Tongue (tissue), 2 donors: Measurements from ENCODE around the gene WDR27. TPM values are rescaled to one million over a fixed set of nuclear protein-coding genes. Genes with fewer than 3 reads are reported as not detected.
"Not testable (repeated sequence)": the region's sequence is repeated elsewhere in the genome, so short reads cannot be mapped to it uniquely, and the experiment has no call there.

Experiments
- DNase-seq: peaks from one replicate; pipeline ENCODE4 v3.0.0-alpha.2; 2015
- total RNA-seq: library from RNA; depleted of rRNA; stranded (reverse); fragments of >200 nt; gene quantifications from one replicate; pipeline ENCODE4 v1.2.3, GENCODE V29; 2014

Gene WDR27
- total RNA-seq, 1 donor from 2014 or later: 43.6 TPM

DNA sequence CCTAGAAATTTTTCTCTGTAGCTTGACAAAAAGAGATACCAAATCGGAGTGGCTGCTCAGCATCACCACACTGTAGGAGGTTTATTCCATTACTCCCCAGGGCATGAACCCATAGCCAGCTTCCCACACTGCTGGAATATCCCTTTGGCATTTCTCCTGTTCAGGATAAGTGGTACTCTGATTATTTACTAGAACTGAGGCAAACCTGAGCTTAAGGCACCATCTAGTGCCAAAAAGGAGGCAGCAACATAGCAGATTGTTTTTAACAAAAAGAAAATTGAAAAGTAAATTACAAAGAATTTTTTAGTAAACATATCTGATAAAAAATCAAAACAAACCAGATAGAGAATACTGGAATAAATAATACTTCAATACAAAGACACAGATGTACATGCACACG, 181.7 kb downstream of the WDR27 start:
- no peak for DNase-seq

DNA sequence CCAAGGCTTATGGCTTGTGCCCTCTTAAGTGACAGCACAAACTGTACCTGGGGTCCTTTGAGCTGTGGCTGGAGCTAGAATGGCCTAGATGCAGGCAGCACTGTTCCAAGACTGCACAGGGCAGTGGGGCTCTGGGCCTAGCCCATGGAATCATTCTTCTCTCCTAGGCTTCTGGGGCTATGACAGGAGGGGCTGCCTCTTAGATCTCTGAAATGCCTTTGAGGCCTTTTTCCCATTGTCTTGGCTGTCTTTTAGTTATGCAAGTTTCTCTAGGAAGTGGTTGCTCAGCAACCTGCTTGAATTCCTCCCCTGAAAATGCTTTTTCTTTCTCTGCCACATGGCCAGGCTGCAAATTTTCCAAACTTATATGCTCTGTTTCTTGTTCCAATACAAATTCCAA, 183.4 kb downstream of the WDR27 start:
- DNase-seq: no peak

DNA sequence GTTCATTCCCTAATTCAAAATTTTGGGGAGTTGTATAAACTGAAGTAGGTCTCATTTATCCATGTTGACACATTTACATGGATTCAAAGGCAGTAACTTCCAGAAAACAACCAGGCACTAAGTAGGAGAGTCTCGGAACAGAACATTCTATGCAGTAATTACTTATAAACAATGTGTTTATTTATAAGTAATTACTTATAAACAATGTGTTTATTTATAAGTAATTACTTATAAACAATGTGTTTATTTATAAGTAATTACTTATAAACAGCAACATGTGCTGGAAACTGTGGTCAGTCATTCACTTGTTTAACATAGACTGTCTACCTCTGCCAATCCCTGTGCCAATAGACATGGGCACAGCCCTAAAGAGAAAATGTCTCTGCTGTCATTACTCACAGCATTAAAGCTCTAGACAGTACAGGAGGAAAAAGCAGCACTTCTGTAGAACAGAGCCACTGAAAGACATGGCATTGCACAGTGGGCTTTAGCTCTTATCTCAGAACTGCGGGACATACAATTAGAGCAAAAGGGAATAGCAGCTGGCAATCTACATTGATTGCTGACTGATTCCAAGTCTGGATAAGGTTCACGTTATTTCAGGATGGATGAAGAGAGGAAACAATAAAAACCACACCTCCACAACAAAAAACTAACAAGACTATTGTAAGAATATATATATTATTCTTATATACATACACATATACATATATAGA, 188.2 kb downstream of the WDR27 start:
- no peak for DNase-seq

DNA sequence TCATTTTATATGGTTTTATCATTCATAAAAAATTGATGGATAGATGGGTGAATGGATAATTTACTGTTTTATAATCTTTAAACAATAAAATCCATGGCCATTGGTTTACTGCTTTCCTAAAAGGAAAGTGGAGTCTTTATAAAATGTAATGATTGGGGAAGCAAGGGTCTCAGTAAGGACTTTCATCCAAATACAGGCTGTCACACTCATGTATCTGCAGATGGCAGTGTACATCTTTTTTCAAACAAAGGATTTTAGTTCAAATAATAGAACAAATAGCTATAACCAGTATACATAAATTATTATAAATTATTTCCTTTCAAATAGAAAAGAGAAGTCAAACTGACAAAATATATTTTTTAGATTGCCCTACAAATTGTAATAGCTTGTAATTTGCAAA, 190.0 kb downstream of the WDR27 start:
- not testable (repeated sequence) for DNase-seq

DNA sequence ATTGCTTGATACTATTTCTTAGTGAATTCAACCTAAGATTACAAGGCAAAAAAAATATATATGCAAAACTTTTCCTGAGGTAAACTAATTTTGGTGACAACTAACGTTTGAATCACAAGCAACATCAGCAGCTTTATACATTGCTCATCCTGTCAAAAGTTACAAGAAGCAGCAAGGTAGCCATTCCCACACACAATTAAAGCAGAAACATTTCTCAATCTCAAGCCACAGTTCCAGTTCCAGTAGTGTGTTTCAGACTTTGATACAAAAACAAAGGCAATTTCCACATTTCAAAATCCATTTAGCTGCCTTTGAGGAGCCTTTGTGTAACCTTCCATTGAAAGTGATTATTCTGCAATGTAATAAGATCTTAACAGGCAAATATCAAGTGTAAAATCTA, 191.0 kb downstream of the WDR27 start:
- DNase-seq: no peak

DNA sequence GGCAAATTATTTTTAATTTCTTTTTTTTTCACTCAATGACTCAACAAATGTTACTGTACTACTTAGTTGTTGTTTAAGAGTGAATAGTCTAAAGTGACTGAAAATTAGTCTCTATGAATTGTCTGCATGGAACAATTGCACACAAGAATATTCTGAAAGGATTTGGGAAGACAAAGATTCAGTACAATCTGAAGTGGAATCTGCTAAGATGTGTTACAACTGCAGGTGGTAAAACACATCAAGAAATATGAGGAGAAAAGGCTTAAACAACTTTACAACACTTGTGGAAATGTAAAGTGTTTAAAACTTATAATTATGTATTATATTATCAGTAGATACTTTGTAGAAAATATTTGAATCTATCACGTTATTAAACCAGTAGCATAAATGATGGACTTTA, 193.4 kb downstream of the WDR27 start:
- no peak for DNase-seq

DNA sequence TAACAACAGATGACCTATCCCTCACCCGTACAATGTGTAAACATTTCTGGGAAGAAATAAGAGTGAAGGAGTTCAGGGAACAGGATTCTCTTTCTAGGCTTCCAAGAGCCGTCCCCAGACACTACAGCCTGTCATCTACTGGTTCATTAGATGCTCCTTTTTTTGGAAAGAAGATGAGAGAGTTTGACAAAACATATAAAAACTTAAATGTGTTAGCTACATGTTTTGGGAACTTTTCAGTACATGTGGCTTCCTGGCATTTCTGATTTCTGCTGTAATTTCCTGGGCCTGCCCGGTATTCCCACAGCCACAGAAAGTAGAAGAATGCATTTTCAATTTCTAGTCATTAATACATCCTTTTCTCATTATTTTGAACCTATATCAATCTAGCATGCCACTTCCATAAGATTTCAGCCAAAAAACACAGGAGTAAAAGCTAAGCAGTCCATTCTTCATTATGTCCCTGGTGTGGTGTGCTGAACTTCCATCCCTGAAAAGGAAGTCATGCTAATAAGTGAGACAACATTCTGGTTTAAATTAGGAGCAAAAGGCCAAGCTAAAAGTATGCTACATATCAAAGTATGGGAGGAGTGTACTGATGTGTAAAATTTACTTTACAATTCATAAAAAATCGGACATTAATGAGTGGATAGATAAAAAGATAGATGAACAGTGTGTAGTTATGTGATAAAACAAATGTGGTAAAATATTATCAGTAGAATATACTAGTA, 198.2 kb downstream of the WDR27 start:
- peak; percentile 43 for DNase-seq

DNA sequence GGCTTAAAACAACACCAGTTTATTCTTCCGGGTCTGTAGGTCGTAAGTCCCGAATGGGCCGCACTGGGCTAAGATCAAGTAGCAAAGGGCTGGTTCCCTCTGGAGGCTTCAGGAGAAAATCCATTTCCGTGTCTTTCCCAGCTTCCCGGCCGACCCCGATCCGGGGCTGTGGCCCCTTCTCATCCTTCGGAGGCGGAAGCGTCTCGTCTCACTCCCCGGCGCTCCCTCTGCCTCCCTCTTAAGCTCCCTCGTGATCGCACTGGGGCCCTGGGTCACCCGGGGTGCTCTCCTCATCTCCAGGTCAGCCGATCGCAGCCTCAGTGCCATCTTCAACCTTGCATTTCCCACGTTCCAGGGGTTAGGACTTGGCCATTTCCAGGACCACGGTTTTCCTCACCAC, 199.4 kb downstream of the WDR27 start:
- DNase-seq: no peak

DNA sequence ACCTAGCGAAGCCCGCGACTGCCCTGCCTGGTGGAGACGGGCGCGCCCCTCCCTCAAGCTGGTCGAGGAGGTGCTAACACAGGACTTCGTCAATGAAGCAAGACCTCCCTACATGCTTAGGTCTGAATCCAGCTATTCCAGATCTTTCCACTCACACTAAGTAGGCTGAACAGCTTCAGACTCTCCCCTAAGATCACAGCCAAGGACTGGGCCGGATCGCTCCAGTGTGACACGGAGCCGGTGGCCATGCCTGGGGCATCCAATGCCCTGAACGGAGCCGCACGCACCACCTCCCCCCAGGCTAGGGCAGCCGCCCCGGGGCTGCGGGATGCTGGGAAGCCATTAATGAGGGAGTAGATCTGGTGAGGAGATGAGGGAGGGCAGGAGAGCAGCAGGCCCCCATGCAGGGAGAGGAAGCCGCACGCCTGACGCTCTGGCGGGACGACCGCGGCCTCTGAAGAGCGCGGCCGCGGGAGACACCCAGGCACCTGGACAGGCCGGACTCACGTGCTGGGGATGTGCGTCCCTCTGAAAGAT, 200.0 kb downstream of the WDR27 start:
- no peak for DNase-seq

DNA sequence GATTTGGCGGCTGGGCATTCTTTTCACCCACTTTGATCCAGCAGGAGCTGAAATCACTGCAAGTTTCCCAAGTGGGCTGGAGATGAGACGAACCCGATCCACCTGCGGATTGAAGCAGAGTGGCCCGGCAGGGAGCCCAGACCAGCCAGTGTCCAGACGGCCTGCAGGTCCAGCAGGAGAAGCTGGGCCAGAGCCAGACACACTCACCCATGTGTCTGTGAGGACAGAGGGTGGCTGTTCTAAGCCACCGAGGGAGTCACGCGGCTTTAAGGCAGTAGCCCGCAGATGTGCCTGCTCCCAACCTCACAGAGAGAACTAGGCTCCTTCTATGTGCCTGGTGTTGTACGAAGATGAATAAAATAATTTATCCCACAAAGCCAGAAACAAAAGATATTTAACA, 200.7 kb downstream of the WDR27 start:
- DNase-seq: no peak

DNA sequence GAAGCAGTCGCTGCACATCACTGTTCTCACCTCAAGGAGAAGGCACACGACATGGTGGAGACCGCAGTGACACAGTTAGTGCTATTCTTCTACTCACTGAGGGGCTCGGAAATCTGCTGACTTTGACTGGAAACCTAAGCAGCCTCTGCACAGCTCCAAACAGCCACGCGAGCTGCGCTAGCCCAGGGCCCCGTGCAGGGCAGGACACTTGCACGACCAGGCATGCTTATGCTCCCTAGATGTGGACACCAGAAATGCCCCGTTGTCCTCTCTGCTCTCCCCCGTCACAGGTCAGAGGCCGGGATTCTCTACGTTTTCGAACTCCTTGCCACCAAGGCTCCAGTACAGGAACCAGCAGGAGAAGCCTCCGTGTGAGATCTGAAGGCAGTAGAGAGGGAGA, 201.1 kb downstream of the WDR27 start:
- DNase-seq: no peak

DNA sequence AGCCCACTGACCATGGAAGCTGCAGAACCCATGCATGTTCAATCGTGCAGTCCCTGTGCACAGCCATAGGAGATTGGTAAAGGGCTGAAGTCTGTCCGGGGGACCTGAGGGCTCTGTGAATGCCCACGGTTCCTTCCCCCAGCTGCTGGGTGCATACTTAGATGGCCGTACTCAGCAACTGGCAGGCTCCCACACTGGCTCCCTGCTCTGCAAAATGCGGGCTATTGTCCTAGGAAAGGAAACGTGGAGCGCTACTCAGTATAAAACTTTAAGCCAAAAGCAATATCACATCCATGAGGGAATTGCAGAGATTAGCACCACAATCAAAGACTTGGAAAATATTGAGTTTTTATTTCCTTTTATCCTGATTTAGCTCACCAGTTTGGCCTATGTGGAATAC, 202.0 kb downstream of the WDR27 start:
- DNase-seq: peak; percentile 19

DNA sequence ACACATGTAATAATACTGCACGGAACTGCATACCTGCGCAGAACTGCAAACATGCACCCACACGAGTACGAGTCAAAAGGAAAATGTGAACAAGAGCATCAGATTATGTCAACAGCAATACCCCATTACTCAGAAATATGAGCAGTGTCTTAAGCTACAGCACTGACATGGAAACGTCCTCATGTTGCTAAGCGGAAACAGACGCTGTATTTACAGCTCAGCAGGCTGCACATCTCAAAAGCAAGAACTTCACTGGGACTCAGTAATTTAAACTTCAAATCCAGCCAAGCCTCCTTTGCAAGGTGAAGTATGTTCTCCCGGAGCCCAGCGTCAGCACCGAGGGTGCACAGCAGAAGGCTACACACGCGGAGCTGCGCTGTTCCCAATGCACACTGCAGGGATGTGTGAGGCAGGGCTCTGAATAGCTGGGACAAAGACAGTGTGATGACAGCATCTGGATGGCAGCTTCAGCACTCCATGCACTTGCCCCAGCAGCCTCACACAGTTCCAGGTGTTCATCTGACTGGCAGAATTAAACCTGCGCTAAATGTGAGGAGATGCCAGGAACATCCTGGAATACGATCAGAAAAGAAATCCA, 202.8 kb downstream of the WDR27 start:
- peak; percentile 18 for DNase-seq

DNA sequence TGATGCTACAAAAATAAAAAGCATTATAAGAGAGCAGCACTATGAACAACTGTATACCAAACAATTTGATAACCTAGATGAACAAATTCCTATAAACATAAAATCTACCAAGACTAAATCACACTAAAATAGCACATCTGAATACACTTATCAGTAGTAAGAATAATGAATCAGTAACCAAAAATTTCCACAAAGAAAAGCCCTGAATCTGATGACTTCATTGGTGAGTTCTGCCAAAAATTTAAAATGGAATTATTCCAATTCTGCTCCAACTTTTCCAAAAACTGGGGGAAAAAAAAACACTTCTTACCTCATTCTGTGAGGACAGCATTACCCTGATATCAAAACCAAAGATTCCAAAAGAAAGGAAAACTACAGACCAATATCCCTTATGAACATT, 206.2 kb downstream of the WDR27 start:
- no peak for DNase-seq

DNA sequence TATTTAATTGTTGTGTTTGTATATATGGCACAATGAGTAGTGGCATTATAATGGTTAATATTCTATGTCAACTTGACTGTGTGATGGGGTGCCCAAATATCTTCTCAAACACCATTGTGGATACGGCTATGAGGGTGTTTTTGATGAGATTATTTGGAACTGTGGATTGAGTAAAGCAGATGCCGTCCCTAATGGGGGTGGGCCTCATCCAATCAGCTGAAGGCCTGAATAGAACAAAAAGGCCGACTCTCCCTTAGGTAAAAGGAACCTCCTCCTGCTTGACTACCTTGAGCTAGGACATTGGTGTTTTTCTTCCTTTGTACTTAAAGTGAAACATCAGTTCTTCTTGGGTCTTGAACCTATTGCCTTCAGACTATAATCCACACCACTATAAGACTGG, 207.8 kb downstream of the WDR27 start:
- no peak for DNase-seq

DNA sequence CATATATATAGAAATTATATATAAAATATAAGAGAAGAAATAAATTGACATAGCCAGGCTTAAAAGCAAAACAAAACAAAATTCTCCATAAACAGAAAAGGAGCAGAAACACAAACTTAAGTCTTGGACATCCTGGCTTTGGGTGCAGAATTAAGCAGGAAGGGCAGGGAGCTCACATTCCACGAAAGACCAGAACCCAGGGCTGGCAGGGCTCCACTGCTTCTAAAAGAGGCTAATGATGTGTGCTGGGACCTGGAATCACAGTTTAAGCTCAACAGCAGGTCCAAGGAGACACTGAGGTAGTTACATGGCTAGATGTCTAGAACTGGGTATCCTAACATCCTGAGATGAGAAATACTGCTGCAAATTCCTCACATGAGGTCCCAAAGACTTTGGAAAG, 210.3 kb downstream of the WDR27 start:
- no peak for DNase-seq

DNA sequence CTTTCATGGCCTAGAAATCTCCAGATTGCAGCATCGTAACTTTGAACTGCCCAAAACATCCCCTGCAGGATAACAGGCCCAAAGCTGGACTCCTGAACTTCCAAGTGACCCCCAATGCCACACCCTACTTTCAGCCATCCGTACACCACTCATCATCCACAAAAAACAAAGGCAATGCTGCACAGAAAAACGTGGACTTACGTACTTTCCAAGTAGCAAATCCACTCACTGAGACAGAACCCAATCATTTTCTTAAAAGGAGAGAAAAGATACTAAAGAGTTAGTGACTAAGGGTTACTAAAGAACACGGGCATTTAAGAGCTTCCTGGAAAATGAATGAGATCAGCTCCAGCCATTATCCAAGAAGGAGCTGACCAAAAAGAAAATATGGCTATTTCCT, 211.0 kb downstream of the WDR27 start:
- DNase-seq: peak; percentile 10

DNA sequence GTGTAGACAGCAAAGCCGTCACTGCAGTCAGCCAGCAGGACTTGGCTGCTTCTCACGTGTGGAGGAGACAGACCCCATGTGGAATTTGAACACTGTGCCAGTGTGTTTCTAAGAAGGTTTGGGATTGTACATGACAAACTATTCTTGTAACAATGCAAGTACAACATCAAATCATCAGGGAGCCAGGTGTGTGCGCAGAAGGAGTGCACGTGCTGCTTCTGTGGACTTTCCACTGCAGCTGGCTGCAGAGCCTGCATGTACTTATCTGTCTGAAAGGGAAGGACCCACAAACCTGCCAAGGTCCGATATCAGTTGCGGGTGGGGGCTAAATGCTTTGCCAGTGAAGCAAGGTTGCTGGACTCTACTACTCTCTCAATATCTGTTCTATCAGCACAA, 211.6 kb downstream of the WDR27 start:
- no peak for DNase-seq

DNA sequence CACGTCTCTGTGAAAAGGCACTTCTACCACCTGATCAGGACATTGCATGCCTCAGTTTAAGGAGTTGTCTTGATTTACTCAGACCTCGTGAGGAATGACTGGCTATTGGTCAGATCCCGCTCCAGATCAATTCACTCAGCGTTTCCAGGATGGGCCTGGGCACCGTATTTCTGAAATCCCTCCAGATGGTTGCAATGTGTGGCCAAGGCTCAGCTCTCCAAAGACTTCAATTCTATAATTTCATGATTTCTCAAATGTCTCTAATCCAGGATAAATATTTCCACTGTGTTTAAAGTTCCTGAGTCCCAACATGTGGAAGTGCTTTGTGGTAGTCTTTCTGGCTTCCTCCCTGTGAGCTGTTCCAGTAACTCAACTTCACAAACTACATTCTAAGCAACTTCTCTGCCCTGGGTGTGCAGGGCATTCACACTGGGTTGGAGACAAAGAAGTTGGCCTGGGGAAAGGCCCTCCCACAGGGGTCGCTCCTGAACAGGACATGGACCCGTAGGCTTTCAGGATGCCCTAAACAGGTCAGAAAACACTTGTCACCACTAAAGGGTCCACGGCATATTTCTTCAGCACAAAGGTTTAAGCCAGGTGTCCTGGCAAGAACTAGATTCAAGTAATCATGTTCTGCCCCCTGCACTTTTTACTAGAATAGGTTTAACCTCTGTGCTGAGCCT, 212.1 kb downstream of the WDR27 start:
- DNase-seq: peak; percentile 82

DNA sequence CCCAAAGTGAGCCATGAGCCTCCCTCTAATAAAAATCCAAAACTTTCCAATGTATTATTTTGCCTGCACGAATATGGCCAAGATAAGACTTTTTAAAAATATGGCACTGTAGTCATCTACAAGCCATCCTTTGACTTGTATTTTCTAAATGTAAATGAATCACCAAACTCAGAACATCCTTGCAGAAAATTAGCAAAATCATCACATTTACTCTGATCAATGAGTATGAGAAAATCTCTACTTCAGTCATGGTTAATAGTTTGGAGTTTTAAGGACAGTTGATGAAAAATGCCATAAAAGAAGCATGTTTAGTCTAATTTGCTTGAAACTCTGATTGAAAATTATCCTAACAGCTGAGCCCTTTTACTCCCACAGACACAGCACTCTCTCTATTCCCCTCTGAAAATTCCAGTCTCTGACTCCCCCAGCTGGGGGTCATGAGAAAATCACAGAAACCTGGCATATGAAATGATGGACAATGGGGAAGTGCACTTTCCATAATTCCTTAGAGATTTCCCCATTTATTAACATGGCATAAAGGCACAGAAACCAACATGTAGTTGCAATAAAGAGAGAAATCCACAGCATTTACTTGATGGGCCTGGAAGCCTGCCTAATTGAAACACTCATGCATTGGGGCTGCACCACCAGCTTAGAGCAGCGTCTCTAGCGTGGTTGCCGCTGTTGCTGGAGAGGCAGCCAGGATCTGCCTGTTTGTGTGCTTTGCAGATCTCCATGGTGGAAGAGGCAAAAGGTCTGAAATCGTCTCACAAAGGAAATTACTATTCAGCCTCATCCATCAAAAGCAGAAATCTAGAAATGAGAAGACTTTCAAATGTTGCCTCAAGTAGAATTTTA, 214.0 kb downstream of the WDR27 start:
- peak; percentile 72 for DNase-seq

DNA sequence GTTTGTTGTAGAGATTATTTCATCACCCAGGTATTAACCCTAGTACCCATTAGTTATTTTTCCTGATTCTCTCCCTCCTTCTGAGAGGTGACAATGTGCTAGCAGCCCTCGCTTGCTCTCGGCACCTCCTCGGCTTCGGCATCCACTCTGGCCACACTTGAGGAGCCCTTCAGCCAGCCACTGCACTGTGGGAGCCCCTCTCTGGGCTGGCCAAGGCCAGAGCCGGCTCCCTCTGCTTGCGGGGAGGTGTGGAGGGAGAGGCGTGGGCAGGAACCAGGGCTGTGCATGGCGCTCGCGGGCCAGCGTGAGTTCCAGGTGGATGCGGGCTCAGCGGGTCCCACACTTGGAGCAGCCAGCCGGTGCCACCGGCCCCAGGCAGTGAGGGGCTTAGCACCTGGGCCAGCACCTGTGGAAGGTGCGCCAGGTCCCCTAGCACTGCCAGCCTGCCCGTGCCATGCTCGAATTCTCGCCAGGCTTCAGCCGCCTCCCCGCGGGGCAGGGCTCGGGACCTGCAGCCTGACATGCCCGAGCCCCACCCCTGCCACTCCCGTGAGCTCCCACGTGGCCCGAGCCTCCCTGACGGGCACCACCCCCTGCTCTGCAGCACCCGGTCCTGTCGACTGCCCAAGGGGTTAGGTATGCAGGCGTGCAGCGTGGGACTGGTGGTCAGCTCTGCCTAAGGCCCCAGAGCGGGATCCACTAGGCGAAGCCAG, 221.9 kb downstream of the WDR27 start:
- DNase-seq: no peak
